Left ventricle myocardium inferior (tissue), 1 donor: ENCODE data around the gene CANT1. TPM values are rescaled to one million over a fixed set of nuclear protein-coding genes. Genes with fewer than 3 reads are reported as not detected.
A peak's percentile ranks its signal among the peaks of the same experiment; 100 is the strongest.

Experiments used
- DNase-seq: peaks from one replicate; pipeline ENCODE4 v3.0.0-alpha.2; 2020
- H3K27ac ChIP-seq: fragments of 200-600 bp; replicated peaks from 2 replicates; pipeline ENCODE4 v1.8.0; 2021
- H3K27me3 ChIP-seq: fragments of 200-600 bp; 2 replicates; pipeline ENCODE4 v1.8.0; 2021; ENCODE audit warnings: low read depth
- H3K36me3 ChIP-seq: fragments of 200-600 bp; 2 replicates; pipeline ENCODE4 v1.8.0; 2021
- H3K4me1 ChIP-seq: fragments of 200-600 bp; 2 replicates; pipeline ENCODE4 v1.8.0; 2021
- H3K4me3 ChIP-seq: fragments of 200-600 bp; 2 replicates; pipeline ENCODE4 v1.8.0; 2021; ENCODE audit warnings: mild to moderate bottlenecking, moderate library complexity
- H3K9me3 ChIP-seq: fragments of 200-600 bp; replicated peaks from 2 replicates; pipeline ENCODE4 v1.8.0; 2021
- intact Hi-C: fragments of 100-400 bp; cut with micrococcal nuclease; formaldehyde crosslinking; loops from one replicate; pipeline ENCODE4 v1.11.0; 2022
- total RNA-seq: library from RNA; stranded (reverse); fragmentation: NEBNext Ultra II Directional; extraction: Animal tissue kit (Norgen Biotek cat#: 25700); gene quantifications from one replicate; pipeline ENCODE4 v1.2.1, GENCODE V29; 2021
- TF ChIP-seq, protein P1 (sequence below): fragments of 200-600 bp; IDR thresholded peaks from 2 replicates; pipeline ENCODE4 v1.8.0; 2021; ENCODE audit warnings: antibody characterized with exemption, mild to moderate bottlenecking, borderline replicate concordance
- donor health status: DM: no; HTN: yes; CAD: no; lungs with severe emphysema.

Gene CANT1
- total RNA-seq, 1 donor from 2014 or later = 24.2 TPM

DNA sequence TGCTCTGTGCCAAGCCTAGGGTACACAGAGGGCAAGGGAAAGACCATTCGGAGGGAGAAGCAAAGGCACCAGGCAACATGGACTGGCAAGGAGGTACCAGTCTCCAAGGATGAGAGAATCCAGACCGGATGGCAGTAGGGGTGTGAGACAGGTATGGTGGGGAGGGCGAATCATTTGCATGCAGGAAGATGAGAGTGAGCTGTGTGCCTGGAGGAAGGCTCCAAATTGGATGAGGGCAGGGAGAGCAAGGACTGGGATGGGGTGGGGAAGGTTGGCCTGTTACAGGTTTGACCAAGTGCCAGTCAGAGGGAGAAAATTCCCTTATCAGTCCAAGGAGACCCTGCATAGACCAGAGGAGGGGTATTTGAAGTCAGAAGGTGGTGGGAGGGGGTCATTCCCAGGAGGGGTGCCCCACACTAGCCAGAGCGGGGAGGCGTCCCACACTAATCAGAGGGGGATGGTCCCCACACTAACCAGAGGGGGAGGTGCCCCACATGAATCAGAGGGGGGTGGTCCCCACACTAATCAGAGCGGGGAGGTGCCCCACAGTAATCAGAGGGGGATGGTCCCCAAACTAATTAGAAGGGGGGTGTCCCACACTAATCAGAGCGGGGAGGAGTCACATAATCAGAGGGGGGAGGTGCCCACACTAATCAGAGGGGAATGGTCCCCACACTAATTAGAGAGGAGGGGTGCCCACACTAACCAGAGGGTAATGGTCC lies 737 bp downstream of the CANT1 start:
- Histone ChIP-seq H3K9me3 (no peaks in the 10 kb centered on the region), H3K4me1 (peaks cover 53% of the 10 kb centered on the region), H3K4me3 (peak overlapping the region; percentile 85), H3K36me3 (no peaks in the 10 kb centered on the region), H3K27ac (peak overlapping the region; percentile 95), H3K27me3 (no peaks in the 10 kb centered on the region)
- TF ChIP-seq, protein P1, sequence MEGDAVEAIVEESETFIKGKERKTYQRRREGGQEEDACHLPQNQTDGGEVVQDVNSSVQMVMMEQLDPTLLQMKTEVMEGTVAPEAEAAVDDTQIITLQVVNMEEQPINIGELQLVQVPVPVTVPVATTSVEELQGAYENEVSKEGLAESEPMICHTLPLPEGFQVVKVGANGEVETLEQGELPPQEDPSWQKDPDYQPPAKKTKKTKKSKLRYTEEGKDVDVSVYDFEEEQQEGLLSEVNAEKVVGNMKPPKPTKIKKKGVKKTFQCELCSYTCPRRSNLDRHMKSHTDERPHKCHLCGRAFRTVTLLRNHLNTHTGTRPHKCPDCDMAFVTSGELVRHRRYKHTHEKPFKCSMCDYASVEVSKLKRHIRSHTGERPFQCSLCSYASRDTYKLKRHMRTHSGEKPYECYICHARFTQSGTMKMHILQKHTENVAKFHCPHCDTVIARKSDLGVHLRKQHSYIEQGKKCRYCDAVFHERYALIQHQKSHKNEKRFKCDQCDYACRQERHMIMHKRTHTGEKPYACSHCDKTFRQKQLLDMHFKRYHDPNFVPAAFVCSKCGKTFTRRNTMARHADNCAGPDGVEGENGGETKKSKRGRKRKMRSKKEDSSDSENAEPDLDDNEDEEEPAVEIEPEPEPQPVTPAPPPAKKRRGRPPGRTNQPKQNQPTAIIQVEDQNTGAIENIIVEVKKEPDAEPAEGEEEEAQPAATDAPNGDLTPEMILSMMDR = no peak
- DNase-seq = no peak
- intact Hi-C loops = no loop called here

DNA sequence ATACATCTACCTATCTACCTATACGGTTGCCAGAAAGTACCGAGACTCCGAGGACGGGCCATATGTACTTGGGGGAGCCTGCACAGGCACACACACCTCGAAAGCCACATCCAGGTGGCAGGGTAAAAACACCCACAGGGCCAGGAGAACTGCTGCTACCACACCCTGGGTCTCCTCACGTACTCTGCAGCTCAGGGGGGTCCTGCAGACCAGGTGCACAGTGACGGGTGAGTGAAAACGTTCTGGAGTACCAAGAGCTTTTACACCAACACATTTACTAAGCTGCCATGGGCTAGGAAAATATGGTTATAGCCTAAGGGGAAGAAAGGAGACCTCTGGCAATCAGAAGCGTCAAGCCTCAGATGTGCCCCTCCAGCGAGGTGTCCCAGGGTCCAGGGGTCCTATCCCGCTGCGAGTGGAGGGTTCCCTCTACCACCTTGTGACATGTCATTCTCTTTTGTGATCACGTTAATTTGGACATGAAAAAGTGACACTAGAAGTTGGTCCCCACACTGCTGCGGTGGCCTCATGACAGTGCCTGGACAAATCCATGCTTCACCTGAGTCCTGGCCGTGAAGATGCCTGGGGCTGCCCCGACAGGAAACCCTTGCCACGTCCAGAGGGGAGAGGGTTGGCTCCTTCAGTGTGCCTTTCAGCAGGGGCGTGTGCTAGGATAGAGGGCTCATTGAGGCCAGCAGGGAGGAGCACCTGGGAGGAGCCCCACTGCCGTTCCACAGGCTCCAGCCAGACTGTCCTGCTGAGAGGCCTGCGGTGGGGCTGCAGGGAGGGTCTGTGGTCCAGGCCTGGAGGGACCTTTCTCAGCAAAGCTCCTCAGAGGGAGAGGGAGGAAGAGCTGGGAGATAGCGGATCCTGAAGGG lies 1.8 kb downstream of the CANT1 start:
- Histone ChIP-seq H3K4me3 (peak overlapping the region; percentile 85), H3K4me1 (peaks cover 59% of the 10 kb centered on the region)

DNA sequence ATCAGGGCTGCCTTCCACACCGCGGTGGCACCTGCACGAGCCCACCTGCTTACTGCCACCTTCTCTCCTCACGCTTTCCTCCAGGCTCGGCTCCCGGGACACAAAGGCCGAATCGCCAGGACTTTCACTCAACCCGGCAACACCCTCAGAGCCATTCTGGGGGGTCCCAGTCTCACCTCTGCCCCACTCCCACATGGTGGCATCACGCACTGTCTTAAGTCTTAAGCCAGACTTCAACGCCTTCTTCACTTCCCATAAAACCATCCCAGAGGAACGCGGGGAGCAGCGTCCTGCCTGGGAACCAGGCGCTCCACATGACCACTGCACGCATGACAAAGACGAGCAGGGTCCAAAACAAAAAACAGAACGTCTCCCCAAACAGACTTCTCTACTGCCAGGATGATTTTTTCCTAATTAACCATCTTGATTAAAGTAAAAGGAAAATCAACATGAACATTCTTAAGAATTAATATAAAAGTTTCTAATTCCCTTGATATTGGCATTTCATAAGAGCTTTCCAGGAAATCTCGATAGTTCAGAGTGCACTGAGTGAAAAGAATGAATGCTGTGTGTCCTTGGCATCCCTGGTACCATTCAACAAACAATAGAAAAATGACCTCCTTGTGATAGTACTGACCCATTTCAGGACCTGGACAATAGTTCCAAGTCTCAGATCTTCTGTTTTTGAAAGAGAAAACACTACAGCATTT lies 2.6 kb downstream of the CANT1 start:
- Histone ChIP-seq H3K9me3 (no peaks in the 10 kb centered on the region), H3K4me1 (peaks cover 62% of the 10 kb centered on the region), H3K4me3 (no peak overlapping the region), H3K27ac (no peak overlapping the region), H3K36me3 (no peaks in the 10 kb centered on the region), H3K27me3 (no peaks in the 10 kb centered on the region)
- TF ChIP-seq, protein P1 = no peak
- no peak for DNase-seq
- intact Hi-C loops = no loop called here

More for the DNA sequence above, 1.8 kb downstream of the CANT1 start:
- H3K27me3 ChIP-seq = no peaks in the 10 kb centered on the region
- TF ChIP-seq, protein P1 = no peak
- H3K36me3 ChIP-seq = no peaks in the 10 kb centered on the region
- DNase-seq = no peak
- no peak overlapping the region for H3K27ac ChIP-seq
- H3K9me3 ChIP-seq = no peaks in the 10 kb centered on the region
- intact Hi-C loops = no loop called here

DNA sequence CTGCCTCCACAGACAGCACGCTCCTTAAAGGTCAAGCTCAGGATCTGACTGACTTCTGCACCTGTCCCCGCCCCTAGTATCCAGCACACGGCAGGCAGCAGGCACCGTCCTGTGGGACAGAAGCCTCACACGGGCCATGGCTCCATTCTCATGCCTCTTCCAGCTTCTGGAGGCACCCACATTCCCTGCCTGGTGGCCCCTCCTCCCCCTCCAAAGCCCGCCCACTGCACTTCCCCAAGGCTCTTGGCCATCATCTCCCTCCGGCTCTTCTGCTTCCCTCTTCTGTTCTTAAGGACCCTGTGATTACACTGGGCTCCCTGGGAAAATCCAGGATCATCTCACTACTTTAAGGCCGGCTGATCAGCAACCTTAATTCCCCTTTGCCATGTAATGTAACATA lies 3.5 kb downstream of the CANT1 start:
- TF ChIP-seq, protein P1 = no peak

More for the DNA sequence above, 3.5 kb downstream of the CANT1 start:
- Histone ChIP-seq H3K9me3 (no peaks in the 10 kb centered on the region), H3K27me3 (no peaks in the 10 kb centered on the region), H3K4me1 (peaks cover 63% of the 10 kb centered on the region), H3K36me3 (no peaks in the 10 kb centered on the region), H3K27ac (no peak overlapping the region), H3K4me3 (no peak overlapping the region)
- no peak for DNase-seq
- intact Hi-C loops = no loop called here
